Stimulated activated CD8-positive, alpha-beta memory T cell treated with anti-CD3 and anti-CD28 coated beads, Interleukin-12 subunit alpha, Interleukin-12 subunit beta, amount 100 ng/mL, for 4 hours (primary cell): ENCODE data around the gene CACNA1C.
"Not testable (repeated sequence)": the region's sequence is repeated elsewhere in the genome, so short reads cannot be mapped to it uniquely, and the experiment has no call there.

ENCODE experiments used
- DNase-seq: peaks from one replicate; pipeline ENCODE4 v3.0.0-alpha.2; 2020; ENCODE audit warnings: low read depth

The CACNA1C gene

DNA sequence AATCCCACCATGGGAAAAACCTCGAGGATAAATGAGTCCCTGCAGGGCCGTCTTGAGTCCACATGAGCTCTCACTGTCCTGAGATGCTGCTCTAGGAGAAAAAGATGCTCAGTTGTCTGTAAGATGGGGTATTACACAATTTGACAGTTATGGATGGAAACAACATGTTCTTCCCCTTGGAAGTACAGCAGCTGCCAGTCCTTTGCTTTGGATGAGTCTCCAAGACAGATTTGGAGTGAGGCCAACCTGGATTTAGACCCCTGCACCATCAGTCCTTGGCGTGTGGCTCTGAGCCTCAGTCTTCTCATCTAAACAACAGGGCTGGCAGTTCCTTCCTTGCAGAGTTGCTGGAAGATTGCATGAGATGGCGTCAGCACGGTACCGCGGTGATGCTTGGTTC lies 432.9 kb downstream of the CACNA1C start:
- no peak for DNase-seq

DNA sequence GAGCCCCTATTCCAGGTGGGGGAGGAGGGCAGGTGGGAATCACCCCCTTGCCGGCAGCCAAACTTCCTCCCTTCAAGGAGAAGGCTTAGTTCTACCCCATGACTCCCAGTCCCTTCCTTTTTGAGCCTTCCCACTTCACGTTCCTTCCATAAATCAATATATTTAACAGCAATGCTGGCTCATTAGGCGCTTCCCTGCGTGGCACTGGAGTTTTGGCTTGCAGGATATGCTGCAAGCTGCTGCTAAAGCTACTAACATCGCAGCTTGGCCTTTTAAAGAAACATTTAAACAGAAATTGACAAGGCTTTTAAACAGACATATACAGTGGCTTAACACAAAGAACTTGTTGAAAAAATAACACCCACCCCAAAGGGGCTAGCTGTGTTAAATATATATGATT lies 434.0 kb downstream of the CACNA1C start:
- no peak for DNase-seq

DNA sequence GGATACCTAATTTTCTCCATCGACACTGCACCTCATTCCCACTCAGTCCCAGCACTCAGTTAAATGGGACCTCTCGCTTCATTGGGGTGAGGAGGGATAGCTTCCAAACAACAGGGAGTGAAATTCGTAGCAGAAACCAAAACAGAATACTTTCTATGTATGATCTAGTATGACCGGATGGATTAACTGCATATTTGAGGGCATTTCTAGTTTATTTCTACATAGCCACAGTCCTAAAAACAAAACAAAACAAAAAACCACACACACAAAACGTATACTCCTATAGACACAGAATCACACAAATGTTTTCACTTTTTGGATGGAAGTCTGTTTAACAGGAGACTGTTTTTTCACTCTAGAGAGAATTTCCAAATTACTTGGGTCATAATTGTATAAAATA lies 434.5 kb downstream of the CACNA1C start:
- no peak for DNase-seq

DNA sequence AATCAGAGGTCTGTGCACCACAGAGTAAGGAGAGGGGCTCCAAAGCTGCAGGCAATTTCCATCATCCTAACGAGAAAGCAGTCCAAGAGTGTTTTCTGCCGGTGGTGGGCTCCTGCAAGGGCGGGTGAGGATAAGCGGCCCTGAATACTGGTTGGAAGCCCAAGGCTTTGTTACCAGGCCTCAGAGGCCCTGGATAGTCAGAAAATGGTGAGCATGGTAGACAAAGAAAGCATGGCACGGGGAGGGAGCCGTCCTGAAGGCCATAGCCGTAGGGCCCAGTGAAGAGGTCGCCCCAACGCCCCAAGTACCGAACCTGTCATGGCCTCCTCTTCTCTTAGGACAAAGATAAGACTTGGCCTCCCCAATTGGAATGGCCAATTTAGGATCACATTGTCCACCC lies 435.3 kb downstream of the CACNA1C start:
- DNase-seq: no peak

DNA sequence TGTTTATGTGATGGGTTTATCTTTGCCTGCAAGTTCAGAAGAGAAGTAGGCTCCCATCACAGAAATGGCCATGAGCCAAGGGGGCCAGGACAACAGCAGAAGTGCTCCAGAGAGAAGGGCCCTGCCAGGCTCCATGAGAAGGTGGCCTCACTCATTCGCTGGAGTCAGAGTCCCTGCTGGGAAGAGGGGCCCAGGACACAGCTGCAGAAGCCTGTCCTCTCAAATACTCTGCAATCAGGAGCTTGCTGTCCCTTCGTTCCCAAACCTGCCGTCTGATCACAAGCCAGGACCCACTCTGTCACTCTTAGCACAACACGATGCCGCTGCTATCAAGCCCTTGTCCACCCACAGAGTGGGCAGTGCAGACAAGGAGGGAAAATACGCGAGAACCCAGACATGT lies 435.8 kb downstream of the CACNA1C start:
- no peak for DNase-seq

DNA sequence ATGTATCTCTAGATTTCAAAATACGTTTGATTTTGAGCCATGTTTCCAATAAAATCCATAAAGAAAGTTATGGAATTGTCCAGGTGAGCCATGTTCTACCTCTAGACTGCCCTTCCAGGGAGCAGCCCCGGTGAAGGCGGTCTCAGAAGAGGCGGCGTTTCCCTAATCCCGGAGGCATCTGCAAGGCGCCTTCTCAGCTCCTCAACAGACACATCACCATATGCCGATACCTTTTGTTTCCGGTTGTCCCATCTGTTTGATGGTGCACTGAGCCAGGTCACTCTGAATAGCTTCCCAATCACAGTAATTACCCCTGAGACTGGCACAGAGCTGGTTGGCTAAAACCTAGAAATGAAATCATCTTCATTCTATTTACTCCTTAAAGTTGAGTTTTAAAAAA lies 436.5 kb downstream of the CACNA1C start:
- DNase-seq: no peak

DNA sequence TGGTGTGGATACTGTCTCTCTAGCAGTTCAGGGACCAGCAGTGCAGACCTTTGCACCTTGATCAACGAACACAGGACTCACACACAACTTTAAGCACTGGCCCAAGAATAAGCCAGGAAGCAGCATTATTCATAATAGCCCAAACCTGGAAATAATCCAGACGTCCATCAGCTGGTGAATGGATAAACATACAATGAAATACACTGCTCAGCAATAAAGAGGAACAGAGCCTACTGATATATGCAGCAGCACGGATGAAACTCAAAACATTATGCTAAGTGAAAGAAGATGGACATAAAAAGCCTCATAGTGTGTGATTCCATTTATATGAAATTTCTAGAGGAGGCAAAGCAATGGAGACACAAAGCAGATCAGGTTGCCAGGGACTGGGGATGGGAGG lies 438.0 kb downstream of the CACNA1C start:
- no peak for DNase-seq

DNA sequence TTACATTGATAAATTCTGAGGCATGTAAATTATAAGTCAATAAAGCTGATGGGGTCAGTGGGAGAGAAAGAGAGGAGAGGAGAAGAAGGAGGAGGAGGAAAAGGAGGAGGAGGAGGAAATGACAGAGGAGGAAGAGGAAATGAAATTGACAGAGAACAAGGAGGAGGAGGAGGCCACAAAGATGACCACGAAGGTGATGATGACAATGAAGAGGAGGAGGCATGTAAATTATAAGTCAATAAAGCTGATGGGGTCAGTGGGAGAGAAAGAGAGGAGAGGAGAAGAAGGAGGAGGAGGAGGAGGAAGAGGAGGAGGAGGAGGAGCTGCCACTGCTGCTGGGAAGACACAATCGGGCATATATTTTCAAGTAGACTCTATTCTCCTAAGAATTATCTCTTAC lies 438.6 kb downstream of the CACNA1C start:
- DNase-seq: not testable (repeated sequence)

DNA sequence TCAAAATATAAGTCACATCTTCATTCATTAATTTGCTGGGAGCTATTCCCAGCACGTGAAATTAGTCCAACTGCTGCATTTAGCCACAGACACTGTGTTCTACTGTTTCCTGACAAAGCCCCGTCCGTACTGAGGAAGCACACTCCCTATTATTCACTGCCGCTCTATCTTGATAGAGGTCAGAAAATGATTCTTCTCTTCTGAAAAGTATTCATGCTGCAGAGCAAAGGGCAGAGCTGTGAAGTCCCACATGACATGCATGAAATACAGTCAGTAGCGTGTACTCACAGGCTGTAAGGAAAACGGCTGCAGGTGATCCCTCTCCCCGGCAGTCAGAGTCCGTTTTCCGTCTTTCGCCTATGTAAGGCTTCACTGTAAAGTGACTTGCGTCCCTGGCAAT lies 439.4 kb downstream of the CACNA1C start:
- no peak for DNase-seq

DNA sequence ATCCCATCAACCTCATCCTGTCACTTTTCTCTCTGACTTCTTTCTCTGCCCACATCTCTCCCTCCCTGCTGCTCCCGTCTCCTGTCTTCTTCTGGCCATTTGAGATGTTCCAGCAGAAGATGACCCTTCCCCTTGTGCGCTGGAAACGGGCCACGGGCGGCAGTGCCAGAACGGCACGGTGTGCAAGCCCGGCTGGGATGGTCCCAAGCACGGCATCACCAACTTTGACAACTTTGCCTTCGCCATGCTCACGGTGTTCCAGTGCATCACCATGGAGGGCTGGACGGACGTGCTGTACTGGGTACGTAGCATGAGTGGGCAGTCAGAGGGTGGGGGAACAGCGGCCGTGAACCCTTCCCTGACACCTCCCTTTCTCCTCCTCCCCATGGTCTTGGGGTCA lies 440.3 kb downstream of the CACNA1C start:
- DNase-seq: no peak

DNA sequence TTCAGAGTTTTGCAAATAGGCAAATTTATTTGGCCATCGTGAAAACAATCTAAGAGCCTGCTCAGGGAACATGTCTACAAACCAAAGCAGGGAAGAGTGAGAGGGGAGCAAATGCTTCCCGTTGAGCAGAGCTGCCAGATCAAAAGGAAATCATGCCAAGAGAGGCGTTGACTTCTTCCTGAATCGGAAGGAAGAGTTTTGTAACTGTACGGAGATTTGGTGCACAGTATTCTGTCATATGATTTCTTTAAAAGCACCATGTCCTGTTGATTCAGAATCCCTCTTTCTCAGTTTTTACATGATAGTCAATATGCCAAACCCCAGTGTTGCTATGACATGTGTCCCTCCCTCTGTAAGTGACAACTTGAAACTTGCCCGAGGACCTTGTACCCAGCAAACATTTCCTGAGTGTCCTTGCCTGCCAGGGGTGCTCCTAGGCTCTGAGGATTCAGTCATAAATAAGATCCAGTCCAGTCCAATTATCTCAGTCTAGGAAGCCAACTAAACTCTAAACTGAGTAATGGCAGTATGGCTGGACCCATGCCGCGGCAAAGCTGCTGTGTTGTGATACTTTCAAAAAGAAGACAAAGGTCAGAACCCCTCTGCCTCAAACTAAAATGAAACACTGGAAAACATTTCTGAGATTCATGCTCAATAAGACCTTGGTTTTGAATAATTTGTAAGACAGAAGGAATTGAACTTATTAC lies 441.9 kb downstream of the CACNA1C start:
- no peak for DNase-seq

DNA sequence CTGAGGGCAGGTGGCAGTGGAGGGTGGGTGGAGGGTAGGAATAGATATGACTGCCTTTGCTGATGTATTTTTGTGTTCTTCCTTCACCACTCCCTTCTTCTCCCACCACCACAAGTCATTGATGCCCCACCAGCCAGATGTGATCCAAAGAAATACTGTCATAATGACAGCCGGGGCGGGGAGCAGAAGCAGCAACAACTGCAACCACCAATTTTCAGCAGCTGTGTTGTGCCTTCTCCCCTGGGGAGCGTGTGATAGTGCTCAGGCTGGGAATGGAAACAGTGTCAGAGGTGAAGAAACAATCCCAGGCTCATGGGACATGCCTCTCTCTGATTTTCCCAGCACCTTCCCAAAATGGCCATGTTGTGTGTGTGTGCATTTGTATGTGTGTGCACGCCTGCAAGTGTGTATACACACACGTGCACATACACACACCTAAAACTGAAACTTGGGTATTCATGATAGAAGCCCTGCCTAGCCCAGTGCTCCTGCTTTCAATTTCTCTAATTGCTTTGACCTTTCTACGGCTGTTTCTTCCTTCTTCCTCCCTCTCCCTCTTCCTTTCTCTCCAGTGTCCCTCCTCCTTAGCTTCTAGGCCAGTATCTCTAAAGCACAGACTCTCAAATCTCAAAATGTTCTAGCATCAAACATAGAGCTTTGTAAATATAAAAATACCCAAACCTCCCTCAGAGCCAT lies 442.8 kb downstream of the CACNA1C start:
- DNase-seq: no peak

DNA sequence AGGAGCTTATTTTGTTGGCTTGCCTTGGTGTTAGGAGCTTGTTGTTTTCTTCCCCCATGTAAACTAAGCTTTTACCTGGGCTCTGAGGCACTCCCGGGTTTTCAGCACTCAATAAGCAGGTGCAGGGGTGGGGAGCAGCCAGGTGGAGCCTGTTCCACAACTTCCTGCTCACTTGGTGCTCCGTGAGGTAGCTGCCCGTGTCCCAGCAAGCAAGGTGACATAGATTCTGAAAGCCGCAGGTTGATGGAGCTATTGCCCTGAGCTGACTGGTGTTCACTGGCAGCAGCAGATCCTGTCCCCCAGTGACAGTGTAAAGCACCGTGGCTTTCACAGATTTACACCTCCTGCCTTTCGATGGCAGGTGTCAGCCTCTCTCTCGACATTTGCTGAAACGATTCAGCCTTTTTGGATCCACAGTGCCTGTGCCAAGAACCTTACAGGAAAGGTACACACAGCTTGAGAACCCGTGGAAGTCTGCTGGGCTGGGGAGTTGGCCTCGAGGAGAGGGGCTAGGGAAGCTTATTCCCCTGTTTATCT lies 446.2 kb downstream of the CACNA1C start:
- no peak for DNase-seq

DNA sequence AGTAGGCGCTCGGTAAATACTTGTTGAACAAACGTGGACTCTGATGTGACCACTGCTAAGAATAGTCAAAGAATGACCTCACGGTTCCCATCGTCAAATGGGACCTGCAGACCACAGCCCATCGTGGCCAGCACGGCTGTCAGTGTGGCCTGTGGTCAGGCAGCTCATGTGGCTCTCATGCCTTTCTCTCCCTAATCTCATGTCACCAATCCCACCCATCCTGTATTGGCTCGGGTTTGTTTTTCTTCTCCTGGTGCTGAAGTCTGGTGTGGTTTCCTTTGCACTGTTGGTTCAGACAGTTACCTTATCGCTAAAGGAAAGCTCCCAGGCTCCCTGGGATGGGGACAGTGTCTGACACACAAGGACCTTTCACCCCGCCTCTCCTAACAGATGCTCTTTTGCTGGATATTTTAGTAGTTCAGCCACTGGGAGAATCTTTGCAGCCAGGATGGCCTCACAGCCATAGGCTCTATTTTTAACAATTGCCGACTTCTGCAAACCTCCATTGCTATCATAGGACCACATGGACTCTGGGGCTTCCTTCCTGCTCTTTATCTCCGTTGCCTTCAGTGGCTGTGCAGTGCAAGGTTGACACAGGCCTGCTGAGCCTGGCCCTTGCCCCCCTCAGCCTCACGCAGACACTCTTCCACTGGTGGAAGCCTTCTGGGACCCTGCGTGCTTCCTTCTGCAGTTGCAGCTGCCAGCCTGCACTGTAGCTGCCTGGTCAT lies 448.8 kb downstream of the CACNA1C start:
- no peak for DNase-seq

DNA sequence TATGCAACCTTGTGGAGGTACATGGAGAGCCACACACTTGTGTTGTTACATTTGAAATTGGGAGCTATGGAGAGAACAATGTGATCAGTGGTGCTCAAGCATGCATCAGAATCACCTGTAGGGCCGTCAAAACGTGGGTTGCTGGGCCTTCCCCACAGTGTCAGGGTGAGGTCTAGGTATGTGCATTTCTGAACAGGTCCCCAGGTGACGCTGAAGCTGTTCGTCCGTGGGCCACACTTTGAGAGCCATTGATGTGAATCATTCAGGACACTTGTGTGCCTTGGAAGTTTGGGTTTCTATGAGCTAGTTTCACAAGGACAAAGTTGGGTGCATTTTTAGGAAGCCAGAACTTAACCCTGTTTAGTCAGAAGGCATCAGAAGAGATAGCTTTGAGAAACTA lies 450.2 kb downstream of the CACNA1C start:
- no peak for DNase-seq

DNA sequence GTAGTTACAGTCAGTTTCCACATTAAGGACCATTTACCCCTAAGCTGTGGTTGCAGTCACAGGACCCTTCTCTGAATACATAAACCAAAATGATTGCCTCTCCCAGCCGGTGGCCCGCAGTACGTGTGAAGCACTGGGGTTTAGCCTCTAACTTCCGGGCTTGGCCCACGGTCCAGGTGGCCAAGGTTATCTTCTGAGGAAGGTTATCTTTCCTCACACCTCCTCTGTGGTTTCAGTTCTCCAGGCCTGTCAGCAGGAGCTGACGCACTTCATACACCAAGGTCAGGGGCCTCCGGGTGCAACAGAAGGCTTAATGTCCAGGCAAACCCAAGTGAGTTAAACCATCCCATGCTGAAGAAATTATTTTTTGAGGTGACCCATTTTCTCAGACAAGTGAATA lies 451.0 kb downstream of the CACNA1C start:
- no peak for DNase-seq

DNA sequence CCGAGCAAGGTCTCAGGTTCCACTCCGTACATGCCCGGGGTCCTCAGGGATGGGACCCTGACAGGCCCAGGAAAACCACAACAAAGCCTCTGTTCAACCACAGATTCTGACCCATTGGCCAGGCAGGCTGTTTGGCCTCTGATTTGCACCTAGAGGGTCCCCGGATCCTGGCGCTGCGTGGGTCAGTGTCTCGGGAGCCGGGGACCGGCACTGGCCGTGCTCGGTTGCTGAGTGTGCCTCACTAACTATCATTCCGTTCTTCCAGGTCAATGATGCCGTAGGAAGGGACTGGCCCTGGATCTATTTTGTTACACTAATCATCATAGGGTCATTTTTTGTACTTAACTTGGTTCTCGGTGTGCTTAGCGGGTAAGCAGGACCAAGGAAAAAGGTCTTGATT lies 451.8 kb downstream of the CACNA1C start:
- DNase-seq: no peak

DNA sequence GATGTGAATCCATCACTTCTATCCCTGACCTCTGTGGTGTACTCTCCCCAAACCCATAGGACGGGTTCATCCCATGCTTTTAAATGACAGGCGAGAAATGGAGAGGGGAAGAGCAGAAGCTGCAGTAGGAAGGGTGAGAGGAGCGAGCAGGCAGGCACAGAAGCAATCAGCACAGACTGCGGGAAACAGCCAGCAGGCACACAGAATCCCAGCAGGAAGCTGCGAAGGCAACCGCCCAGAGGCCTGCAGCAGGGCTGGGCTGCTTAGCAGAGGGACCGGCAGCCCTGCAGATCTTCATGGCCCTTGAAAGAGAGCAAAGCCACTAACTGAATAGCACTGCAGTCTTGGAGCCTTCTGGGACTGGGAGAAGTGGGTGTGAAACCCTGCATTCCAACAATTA lies 455.0 kb downstream of the CACNA1C start:
- DNase-seq: no peak

DNA sequence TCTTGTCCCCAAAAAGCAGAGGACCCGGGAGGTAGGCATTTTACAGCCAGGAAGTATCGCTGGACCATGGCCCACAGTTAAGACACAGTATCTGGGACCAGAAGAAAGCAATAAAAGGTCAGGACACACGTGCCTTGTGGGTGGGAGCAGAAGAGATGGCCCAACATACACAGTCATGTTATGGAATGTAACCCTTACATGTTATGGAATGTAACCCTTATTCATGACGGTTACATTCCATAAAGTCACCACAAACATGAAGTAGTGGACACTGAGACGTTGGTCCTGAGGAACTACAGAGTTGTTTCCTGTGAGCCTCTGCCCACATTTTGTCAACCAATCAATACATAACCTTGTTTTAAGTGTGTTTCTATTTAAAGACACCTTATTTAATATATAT lies 456.4 kb downstream of the CACNA1C start:
- DNase-seq: no peak

DNA sequence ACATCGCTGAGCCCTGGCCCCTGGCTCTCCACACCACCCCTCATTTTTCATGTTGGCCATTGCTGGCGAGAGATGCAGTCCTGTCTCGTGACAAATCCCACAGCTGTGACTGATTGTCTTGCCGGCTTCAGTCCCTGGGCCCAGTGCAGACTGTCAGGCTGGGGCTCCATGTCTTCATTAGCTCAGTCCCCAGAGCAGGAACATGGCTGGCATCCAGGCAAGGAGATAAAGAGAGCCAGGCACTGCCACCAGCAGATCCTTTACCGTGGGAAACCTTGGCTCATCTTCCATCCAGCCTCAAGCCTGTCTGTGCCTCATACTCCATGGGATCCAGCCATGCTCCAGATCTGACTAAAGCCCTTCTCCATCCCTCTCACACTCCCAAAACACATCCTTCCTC lies 457.3 kb downstream of the CACNA1C start:
- no peak for DNase-seq

DNA sequence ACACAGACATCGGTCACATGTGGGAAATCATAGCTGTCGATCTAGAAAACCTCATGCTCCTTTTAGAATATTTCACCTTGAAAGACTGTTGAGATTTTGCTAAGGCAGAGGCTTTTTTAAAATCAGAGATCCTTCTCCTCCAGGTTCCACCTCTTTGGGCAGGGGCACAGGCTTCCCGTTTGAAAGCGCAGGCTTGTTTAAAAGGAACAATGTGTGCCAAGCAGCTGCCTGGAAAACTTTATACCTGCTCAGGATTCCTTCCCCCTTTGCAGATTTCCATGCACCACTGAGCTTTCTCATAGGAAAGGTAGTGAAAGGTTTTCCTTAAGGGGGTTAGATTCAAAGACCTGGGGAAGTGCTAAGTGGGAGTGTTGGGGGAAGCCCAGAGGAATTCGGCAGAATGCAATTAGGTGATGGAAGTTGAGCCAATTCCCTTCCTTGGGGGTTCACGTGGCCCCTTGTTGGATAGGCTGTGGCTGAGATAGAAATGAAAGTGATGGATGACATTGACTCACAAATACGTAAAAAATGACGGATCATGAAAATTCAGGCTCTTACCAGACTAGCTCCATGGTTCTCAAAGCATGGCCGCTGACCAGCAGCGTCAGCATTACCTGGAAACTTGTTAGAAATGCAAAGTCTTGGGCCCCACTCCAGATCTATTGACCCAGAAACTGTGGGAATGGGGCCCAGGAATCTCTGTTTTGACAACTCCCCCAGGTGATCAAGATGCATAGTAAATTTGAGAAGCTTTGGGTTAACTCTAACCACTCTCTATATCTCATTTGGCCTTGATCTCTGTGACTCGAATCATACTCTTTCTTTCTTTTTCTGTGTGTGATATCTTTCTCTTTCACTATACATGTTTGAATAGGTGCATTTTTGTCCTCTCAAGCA lies 460.6 kb downstream of the CACNA1C start:
- DNase-seq: no peak

DNA sequence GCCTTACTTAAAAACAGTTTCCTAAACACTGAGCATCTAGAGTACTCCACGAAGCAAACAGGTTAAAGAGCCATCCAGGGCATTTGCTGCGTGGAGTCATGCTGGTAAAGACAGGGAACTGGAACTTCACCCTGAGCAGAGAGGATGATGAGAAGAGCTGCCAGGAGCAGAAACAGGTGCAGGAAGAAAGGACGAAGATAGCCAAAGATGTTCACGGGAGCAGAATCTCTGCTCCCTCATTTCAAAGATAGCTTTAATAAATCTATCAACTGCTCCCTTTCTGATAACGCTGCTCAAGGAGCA lies 461.2 kb downstream of the CACNA1C start:
- DNase-seq: no peak
